Uterus (tissue), 2 donors: ENCODE data around the gene LRP1.

Experiments
- POLR2A ChIP-seq, 2 donors: fragments of 450-650 bp; IDR thresholded peaks; one replicate each; pipeline ENCODE4 v1.6.1; 2016; ENCODE audit warnings: antibody characterized with exemption in 2 of 2, mild to moderate bottlenecking in 1 of 2, moderate library complexity in 1 of 2
- TF ChIP-seq, protein P1 (sequence below), 4 experiments: fragments of 200-600 bp in 2 of 4; fragments of 450-650 bp in 2 of 4; sonication (generic) in 2 of 4; IDR thresholded peaks; one replicate each; pipeline ENCODE4 v1.5.1; 2016 to 2019; ENCODE audit warnings: antibody characterized with exemption in 4 of 4, mild to moderate bottlenecking in 2 of 4, moderate library complexity in 1 of 4

- TF ChIP-seq, protein P1, sequence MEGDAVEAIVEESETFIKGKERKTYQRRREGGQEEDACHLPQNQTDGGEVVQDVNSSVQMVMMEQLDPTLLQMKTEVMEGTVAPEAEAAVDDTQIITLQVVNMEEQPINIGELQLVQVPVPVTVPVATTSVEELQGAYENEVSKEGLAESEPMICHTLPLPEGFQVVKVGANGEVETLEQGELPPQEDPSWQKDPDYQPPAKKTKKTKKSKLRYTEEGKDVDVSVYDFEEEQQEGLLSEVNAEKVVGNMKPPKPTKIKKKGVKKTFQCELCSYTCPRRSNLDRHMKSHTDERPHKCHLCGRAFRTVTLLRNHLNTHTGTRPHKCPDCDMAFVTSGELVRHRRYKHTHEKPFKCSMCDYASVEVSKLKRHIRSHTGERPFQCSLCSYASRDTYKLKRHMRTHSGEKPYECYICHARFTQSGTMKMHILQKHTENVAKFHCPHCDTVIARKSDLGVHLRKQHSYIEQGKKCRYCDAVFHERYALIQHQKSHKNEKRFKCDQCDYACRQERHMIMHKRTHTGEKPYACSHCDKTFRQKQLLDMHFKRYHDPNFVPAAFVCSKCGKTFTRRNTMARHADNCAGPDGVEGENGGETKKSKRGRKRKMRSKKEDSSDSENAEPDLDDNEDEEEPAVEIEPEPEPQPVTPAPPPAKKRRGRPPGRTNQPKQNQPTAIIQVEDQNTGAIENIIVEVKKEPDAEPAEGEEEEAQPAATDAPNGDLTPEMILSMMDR (IDR thresholded peaks at IDR 0.05): no peak
- TF ChIP-seq POLR2A (IDR thresholded peaks at IDR 0.05): no peak
Observed at GRCh38 chr12:57123813-57124212, 4.5 kb upstream of the LRP1 start.
